Activated naive CD4-positive, alpha-beta T cell treated with anti-CD3 and anti-CD28 coated beads, Interleukin-2, amount 10 ng/mL, durations not matched to agents 7 days and 5 days (primary cell): ENCODE data around the gene MAT2B.

Source experiments
- CTCF ChIA-PET: fragments of 350-600 bp; sonication (Branson Sonifier 250); formaldehyde crosslinking; loops from one replicate; lab custom pipeline; 2021; ENCODE audit warnings: antibody characterized with exemption; lab: Charles Lee
- DNase-seq: peaks from one replicate; pipeline ENCODE4 v3.0.0-alpha.2; 2020
- H3K27ac Mint-ChIP-seq: one replicate; pipeline ENCODE4 v1.8.0; 2021; ENCODE audit warnings: mild to moderate bottlenecking, moderate library complexity, mixed read lengths
- H3K27me3 Mint-ChIP-seq: one replicate; pipeline ENCODE4 v1.8.0; 2021; ENCODE audit warnings: mild to moderate bottlenecking, mixed read lengths
- H3K36me3 Mint-ChIP-seq: one replicate; pipeline ENCODE4 v1.8.0; 2021; ENCODE audit warnings: mixed read lengths
- H3K4me1 Mint-ChIP-seq: one replicate; pipeline ENCODE4 v1.8.0; 2021; ENCODE audit warnings: mixed read lengths
- H3K4me3 Mint-ChIP-seq: one replicate; pipeline ENCODE4 v1.8.0; 2021; ENCODE audit warnings: mild to moderate bottlenecking, moderate library complexity, mixed read lengths
- H3K9me3 Mint-ChIP-seq: one replicate; pipeline ENCODE4 v1.8.0; 2021; ENCODE audit warnings: mixed read lengths

MAT2B gene

GRCh38 chr5:163505368-163506094 lies at the start of gene MAT2B:
TSS of gene MAT2B (plus strand) at chr5:163505619. CDS start at chr5:163505687, 68 bp downstream.
- Mint-ChIP-seq H3K4me1 (peaks cover 49% of the 10 kb centered on the region), H3K27me3 (no peaks in the 10 kb centered on the region), H3K36me3 (peaks cover 24% of the 10 kb centered on the region), H3K9me3 (no peaks in the 10 kb centered on the region), H3K27ac (peak within 1 kb of the TSS; percentile 99), H3K4me3 (peak within 1 kb of the TSS; percentile 94)
- CTCF ChIA-PET = interaction anchor here (0.7 to 1.8 kb wide), 3 partner anchors 32 to 340 kb away, joined by 3 to 4 read pairs (median 4); no protein-coding TSS in a partner anchor
- peak; percentile 96 for DNase-seq

- no peak overlapping the region for H3K27ac Mint-ChIP-seq
- H3K27me3 Mint-ChIP-seq = peaks cover 6% of the 10 kb centered on the region
- DNase-seq = no peak
- H3K36me3 Mint-ChIP-seq = peaks cover 55% of the 10 kb centered on the region
- peaks cover 28% of the 10 kb centered on the region for H3K4me1 Mint-ChIP-seq
- H3K4me3 Mint-ChIP-seq = no peak overlapping the region
- CTCF ChIA-PET = no interaction called here
- H3K9me3 Mint-ChIP-seq = no peaks in the 10 kb centered on the region
These were observed 49.3 kb upstream of the MAT2B start for GRCh38 chr5:163456029-163456589.

DNA sequence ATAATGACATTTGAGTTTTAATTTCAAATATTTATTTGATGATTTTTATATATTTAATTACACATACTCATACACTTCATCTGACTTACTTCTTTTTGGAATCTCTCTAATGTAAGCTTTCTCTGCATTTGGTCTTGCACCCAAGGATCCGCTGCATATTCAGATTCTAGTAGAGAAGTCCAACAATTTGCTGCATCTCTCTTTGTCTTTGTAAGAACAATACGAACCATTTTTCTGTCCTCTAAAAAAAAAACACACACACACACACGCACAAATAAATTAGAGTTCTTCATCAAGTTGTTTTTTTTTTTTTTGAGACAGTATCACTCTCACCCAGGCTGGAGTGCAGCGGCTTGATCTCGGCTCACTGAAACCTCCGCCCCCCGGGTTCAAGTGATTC lies 48.6 kb upstream of the MAT2B start:
- Mint-ChIP-seq H3K36me3 (peaks cover 50% of the 10 kb centered on the region), H3K4me3 (no peak overlapping the region), H3K27me3 (peaks cover 6% of the 10 kb centered on the region), H3K9me3 (no peaks in the 10 kb centered on the region), H3K27ac (no peak overlapping the region), H3K4me1 (peaks cover 31% of the 10 kb centered on the region)
- DNase-seq = no peak
- CTCF ChIA-PET = no interaction called here

- peaks cover 42% of the 10 kb centered on the region for H3K36me3 Mint-ChIP-seq
- H3K9me3 Mint-ChIP-seq = no peaks in the 10 kb centered on the region
- DNase-seq = no peak
- H3K4me3 Mint-ChIP-seq = peak overlapping the region; percentile 93
- H3K27ac Mint-ChIP-seq = peak overlapping the region; percentile 100
- H3K4me1 Mint-ChIP-seq = peaks cover 46% of the 10 kb centered on the region
- CTCF ChIA-PET = interaction anchor here (1.2 to 1.7 kb wide), 5 partner anchors 9 to 52 kb away, joined by 3 to 5 read pairs (median 3); no protein-coding TSS in a partner anchor
- H3K27me3 Mint-ChIP-seq = peaks cover 6% of the 10 kb centered on the region
These were observed 46.5 kb upstream of the MAT2B start for GRCh38 chr5:163458778-163459385.

- H3K27ac Mint-ChIP-seq = peak overlapping the region; percentile 100
- peaks cover 6% of the 10 kb centered on the region for H3K27me3 Mint-ChIP-seq
- CTCF ChIA-PET = interaction anchor here (1.2 to 1.7 kb wide), 6 partner anchors 9 to 51 kb away, joined by 3 to 5 read pairs (median 3); no protein-coding TSS in a partner anchor
- no peaks in the 10 kb centered on the region for H3K9me3 Mint-ChIP-seq
- H3K36me3 Mint-ChIP-seq = peaks cover 46% of the 10 kb centered on the region
- peak overlapping the region; percentile 93 for H3K4me3 Mint-ChIP-seq
- no peak for DNase-seq
- peaks cover 51% of the 10 kb centered on the region for H3K4me1 Mint-ChIP-seq
These were observed 46.0 kb upstream of the MAT2B start for GRCh38 chr5:163459462-163459818.

DNA sequence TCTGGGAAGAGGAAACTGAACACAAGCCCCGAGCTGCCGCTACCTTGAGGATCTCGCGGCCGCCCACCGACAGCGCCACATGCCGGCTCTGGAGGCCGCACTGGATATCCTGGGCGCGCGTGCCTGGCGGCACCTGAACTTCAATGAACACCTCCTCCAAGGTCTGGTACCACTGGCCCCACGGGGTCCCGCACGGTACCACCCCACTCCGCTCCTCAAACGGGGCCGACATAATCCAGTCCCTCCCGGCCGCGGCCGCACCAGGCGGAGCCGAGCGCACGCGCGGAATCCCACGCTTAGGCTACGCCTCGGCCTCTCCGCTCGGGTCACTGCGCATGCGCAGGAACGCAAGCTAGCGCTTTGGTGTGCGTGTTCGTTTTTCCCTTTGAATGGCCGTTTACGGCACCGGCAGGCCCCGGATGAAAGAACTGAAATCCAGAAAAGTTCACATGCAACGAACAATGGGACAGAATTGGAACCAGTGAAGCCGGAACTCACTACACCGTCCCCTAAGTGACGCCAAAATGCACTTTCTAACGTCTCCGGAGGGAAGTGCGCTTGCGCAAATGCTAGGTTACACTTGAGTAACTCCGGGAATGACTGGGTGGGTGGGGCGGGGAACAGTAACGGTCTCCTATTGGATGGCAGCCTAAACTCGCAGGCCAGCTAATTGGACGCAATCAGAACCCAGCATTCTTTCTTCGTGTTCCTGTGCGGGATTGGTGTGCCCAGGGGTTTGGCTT lies 45.4 kb upstream of the MAT2B start, which contains the start of gene NUDCD2:
NUDCD2 (minus strand) TSS at position 284 of the 743 bp plus-strand sequence; CDS start at position 232, 52 bp downstream.
- Mint-ChIP-seq H3K27me3 (peaks cover 6% of the 10 kb centered on the region), H3K4me3 (peak within 1 kb of the TSS; percentile 93), H3K27ac (peak within 1 kb of the TSS; percentile 100), H3K9me3 (no peaks in the 10 kb centered on the region), H3K36me3 (peaks cover 46% of the 10 kb centered on the region), H3K4me1 (peaks cover 55% of the 10 kb centered on the region)
- peak; percentile 96 for DNase-seq
- CTCF ChIA-PET = interaction anchor here (0.9 to 2.0 kb wide), 9 partner anchors 8 to 51 kb away, joined by 3 to 6 read pairs (median 3); no protein-coding TSS in a partner anchor

DNA sequence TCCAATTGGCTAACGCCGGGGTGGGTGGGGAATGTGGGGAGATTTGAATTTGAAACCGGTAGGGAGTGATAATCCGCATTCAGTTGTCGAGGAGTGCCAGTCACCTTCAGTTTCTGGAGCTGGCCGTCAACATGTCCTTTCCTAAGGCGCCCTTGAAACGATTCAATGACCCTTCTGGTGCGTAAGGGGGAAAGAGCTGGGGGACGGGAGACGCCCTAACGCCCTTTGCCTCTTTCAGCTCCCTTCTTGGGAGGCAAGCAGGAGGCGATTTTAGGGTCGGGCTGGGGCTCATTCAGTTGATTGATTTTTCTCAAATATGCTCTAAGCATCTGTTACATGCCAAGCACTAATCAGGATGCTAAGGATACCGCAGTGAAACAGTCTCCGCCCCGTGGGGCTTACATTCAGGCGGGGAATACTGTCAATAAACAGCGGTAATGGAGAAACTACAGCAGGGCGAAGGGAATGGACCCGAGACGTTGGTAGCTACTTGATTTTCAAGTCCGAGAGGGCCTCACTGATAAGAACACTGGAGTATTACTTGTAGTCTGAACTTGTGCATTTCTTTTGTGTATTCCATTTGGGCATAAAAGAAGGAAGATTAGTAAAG lies 44.8 kb upstream of the MAT2B start, which contains the start of gene HMMR:
HMMR (plus strand) TSS at position 71 of the 610 bp plus-strand sequence; CDS start at position 132, 61 bp downstream.
- peak within 1 kb of the TSS; percentile 93 for H3K4me3 Mint-ChIP-seq
- CTCF ChIA-PET = interaction anchor here (0.9 to 2.0 kb wide), 6 partner anchors 12 to 52 kb away, joined by 3 to 6 read pairs (median 4); partner anchors contain the start of gene MAT2B
- peaks cover 6% of the 10 kb centered on the region for H3K27me3 Mint-ChIP-seq
- H3K36me3 Mint-ChIP-seq = peaks cover 41% of the 10 kb centered on the region
- H3K4me1 Mint-ChIP-seq = peaks cover 52% of the 10 kb centered on the region
- H3K9me3 Mint-ChIP-seq = no peaks in the 10 kb centered on the region
- DNase-seq = no peak
- H3K27ac Mint-ChIP-seq = peak within 1 kb of the TSS; percentile 100

GRCh38 chr5:163463063-163463435 lies 42.4 kb upstream of the MAT2B start:
- Mint-ChIP-seq H3K9me3 (no peaks in the 10 kb centered on the region), H3K27me3 (peaks cover 6% of the 10 kb centered on the region), H3K27ac (peak overlapping the region; percentile 100), H3K36me3 (peaks cover 35% of the 10 kb centered on the region), H3K4me3 (peak overlapping the region; percentile 93), H3K4me1 (peaks cover 46% of the 10 kb centered on the region)
- CTCF ChIA-PET = no interaction called here
- DNase-seq = no peak

DNA sequence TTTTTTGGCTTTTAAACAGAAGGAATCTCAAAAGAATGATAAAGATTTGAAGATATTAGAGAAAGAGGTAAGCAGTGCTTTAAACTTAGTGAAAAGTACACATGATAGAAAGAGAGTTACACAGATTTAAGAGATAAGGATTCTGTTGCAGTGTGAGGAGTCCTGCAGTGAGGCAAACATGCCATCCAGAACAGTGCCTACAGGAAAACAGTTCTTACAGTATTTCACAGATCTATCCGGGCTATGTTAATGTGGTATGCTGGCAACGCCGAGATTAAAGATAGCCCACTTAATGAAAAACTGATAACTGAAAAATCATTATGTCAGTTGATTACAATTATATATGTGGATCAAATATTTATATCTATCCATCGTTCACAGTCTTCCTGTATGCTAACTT lies 37.7 kb upstream of the MAT2B start:
- CTCF ChIA-PET = interaction anchor here (0.9 kb wide), 1 partner anchor 9 kb away, joined by 3 read pairs; no protein-coding TSS in a partner anchor
- peaks cover 54% of the 10 kb centered on the region for H3K36me3 Mint-ChIP-seq
- no peak for DNase-seq
- H3K9me3 Mint-ChIP-seq = no peaks in the 10 kb centered on the region
- peaks cover 41% of the 10 kb centered on the region for H3K4me1 Mint-ChIP-seq
- H3K27ac Mint-ChIP-seq = peak overlapping the region; percentile 85
- H3K4me3 Mint-ChIP-seq = no peak overlapping the region
- no peaks in the 10 kb centered on the region for H3K27me3 Mint-ChIP-seq

DNA sequence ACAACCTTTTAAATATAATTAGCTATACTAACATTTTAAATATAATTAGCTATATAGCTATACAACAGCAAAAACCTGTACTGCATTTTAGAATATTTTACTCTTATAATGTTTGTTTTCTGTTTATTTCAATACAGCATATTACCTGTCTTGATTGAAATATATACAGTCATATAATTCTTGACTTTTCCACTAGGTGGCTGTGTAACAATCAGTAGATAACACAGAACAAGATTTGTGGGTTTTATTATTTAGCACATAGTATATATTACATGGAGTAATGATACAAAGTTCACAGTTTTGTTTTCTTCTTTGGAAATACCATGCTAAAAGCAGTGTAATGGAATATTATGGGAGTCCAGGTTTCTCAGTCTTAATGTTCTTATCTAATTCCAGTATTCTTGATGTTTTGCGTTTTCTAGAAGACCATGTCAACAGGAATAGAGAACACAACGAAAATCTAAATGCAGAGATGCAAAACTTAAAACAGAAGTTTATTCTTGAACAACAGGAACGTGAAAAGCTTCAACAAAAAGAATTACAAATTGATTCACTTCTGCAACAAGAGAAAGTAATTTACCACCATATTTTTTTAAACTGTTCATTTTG lies 31.7 kb upstream of the MAT2B start:
- Mint-ChIP-seq H3K36me3 (peaks cover 65% of the 10 kb centered on the region), H3K27me3 (no peaks in the 10 kb centered on the region), H3K27ac (no peak overlapping the region), H3K4me1 (peaks cover 6% of the 10 kb centered on the region), H3K4me3 (no peak overlapping the region), H3K9me3 (no peaks in the 10 kb centered on the region)
- DNase-seq = no peak
- CTCF ChIA-PET = interaction anchor here (0.8 to 1.6 kb wide), 8 partner anchors 13 to 1031 kb away, joined by 3 to 7 read pairs (median 4); partner anchors contain the start of genes HMMR, MAT2B and NUDCD2

- Mint-ChIP-seq H3K36me3 (peaks cover 67% of the 10 kb centered on the region), H3K27ac (no peak overlapping the region), H3K4me1 (peaks cover 6% of the 10 kb centered on the region), H3K27me3 (no peaks in the 10 kb centered on the region), H3K4me3 (no peak overlapping the region), H3K9me3 (no peaks in the 10 kb centered on the region)
- DNase-seq = no peak
- CTCF ChIA-PET = interaction anchor here (1.6 kb wide), 1 partner anchor 27 kb away, joined by 7 read pairs; no protein-coding TSS in a partner anchor
These were observed 30.0 kb upstream of the MAT2B start for GRCh38 chr5:163475411-163475810.

DNA sequence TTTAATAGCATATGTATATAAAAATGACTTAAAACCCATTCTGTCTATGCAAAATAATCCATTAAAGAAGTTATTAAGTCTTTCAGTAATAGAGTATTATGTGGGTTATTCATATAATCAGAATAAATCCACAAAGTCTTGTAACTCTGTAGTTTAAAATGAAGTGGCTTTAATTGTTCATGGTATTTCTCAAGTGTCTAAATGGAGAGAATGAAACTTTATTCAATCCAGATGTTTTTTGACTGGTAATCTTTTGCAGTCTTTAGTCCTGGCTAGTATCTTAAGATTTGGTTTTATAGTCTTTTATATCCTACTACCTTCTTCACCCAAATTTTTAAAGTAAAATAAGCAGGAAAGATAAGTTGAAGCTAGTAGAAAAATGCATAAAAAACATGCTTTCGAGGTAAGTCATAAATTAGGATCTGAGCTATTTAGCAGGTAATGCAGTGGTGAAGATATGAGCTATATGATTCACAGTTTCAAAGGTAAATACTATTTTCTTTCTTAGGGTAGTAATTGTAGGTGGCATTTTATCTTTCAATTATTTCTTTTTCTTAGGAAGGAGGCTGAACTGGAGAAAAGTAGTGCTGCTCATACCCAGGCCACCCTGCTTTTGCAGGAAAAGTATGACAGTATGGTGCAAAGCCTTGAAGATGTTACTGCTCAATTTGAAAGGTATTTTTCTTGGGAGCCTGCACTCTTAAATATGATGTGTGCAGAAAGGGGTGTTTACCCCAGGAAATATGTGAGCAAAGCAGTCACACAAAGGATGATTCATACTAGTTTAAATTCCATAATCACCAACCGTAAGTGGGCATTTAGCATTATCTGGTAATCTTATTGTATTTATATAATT lies 27.1 kb upstream of the MAT2B start:
- H3K4me1 Mint-ChIP-seq = no peaks in the 10 kb centered on the region
- H3K4me3 Mint-ChIP-seq = no peak overlapping the region
- CTCF ChIA-PET = no interaction called here
- H3K36me3 Mint-ChIP-seq = peaks cover 70% of the 10 kb centered on the region
- no peak overlapping the region for H3K27ac Mint-ChIP-seq
- no peaks in the 10 kb centered on the region for H3K9me3 Mint-ChIP-seq
- H3K27me3 Mint-ChIP-seq = no peaks in the 10 kb centered on the region
- DNase-seq = no peak
